Erythroblast (primary cell): ENCODE data around the gene FOXO6.

Source experiments
- GATA1 ChIP-seq: IDR thresholded peaks from 2 replicates; pipeline ENCODE4 v1.6.1; 2011; ENCODE audit warnings: low read depth, mild to moderate bottlenecking, control low read depth, low read length, moderate library complexity
- POLR2A ChIP-seq: IDR thresholded peaks from 2 replicates; pipeline ENCODE4 v1.6.1; 2011; ENCODE audit warnings: mild to moderate bottlenecking, low read length

DNA sequence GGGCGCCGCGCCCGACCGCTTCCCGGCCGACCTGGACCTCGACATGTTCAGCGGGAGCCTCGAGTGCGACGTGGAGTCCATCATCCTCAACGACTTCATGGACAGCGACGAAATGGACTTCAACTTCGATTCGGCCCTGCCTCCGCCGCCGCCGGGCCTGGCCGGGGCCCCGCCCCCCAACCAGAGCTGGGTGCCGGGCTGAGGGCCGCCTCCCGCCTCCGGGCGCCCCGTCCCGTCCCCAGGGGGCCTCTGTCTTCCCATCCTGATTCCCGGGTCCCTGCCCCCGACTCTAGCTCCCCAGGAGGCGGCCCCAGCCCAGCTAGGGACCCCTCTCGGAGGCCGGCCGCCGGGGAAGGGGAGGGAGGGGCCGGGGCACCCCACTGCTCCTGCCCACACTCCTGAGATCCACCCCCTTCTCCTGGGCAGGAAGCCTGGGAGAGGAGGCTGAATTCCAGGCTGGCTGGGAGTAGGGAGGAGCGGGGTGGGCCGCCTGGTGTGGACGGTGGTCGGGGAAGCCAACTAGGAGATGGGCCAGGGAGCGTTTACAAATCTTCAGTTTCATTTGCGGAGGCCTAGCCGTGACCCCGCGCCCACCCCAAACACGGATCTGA, 21.4 kb downstream of the FOXO6 start:
- TF ChIP-seq POLR2A (no peak), GATA1 (no peak)
